ENCODE data around the gene LRGUK.

The LRGUK gene

GRCh38 chr7:134165252-134165651 lies 38.1 kb downstream of the LRGUK start:
- Histone ChIP-seq H3K27me3 (ENCODE audit: insufficient read depth, low read length) (no peaks in the 10 kb centered on the region), H3K4me3 (ENCODE audit: low read length) (no peak overlapping the region), H3K4me1 (ENCODE audit: insufficient read depth, low read length) (no peaks in the 10 kb centered on the region), H3K9ac (ENCODE audit: low read depth, low read length) (no peak overlapping the region), H3K27ac (ENCODE audit: low read depth, low read length) (no peak overlapping the region), H3K9me3 (ENCODE audit: insufficient read depth, low read depth, low read length) (no peaks in the 10 kb centered on the region), H3K36me3 (ENCODE audit: insufficient read depth, low read length) (0 out of 2 replicates have a peak, but pooled peaks cover 4% of the 10 kb centered on the region)
- WGBS, result 95% methylated on average over 3 of the region's 3 CpGs

GRCh38 chr7:134167250-134167649 lies 40.1 kb downstream of the LRGUK start:
- Histone ChIP-seq H3K9me3 (ENCODE audit: insufficient read depth, low read depth, low read length) (no peaks in the 10 kb centered on the region), H3K4me3 (ENCODE audit: low read length) (no peak overlapping the region), H3K36me3 (ENCODE audit: insufficient read depth, low read length) (0 out of 2 replicates have a peak, but pooled peaks cover 4% of the 10 kb centered on the region), H3K27me3 (ENCODE audit: insufficient read depth, low read length) (no peaks in the 10 kb centered on the region), H3K9ac (ENCODE audit: low read depth, low read length) (no peak overlapping the region), H3K4me1 (ENCODE audit: insufficient read depth, low read length) (no peaks in the 10 kb centered on the region), H3K27ac (ENCODE audit: low read depth, low read length) (no peak overlapping the region)
- 92% methylated on average over 5 of the region's 5 CpGs for WGBS

- Histone ChIP-seq H3K27ac (ENCODE audit: low read depth, low read length) (no peak overlapping the region), H3K36me3 (ENCODE audit: insufficient read depth, low read length) (0 out of 2 replicates have a peak, but pooled peaks cover 4% of the 10 kb centered on the region), H3K4me1 (ENCODE audit: insufficient read depth, low read length) (no peaks in the 10 kb centered on the region), H3K9ac (ENCODE audit: low read depth, low read length) (no peak overlapping the region), H3K9me3 (ENCODE audit: insufficient read depth, low read depth, low read length) (no peaks in the 10 kb centered on the region), H3K4me3 (ENCODE audit: low read length) (no peak overlapping the region), H3K27me3 (ENCODE audit: insufficient read depth, low read length) (no peaks in the 10 kb centered on the region)
- 100% methylated on average over 1 of the region's 1 CpG for WGBS
Observed at GRCh38 chr7:134167841-134168240, 40.7 kb downstream of the LRGUK start.

GRCh38 chr7:134174795-134175261 lies 47.7 kb downstream of the LRGUK start:
- no peak overlapping the region for H3K9ac ChIP-seq (ENCODE audit: low read depth, low read length)
- 75% methylated on average over 2 of the region's 2 CpGs for WGBS
- H3K27ac ChIP-seq (ENCODE audit: low read depth, low read length), result no peak overlapping the region

GRCh38 chr7:134175334-134176036 lies 48.3 kb downstream of the LRGUK start:
- Histone ChIP-seq H3K4me1 (ENCODE audit: insufficient read depth, low read length) (peaks cover 7% of the 10 kb centered on the region; the same call in 1 of the 2 replicates), H3K27ac (ENCODE audit: low read depth, low read length) (no peak overlapping the region)
- 91% methylated on average over 5 of the region's 6 CpGs for WGBS

More at GRCh38 chr7:134174795-134175261, 47.7 kb downstream of the LRGUK start:
- Histone ChIP-seq H3K9me3 (ENCODE audit: insufficient read depth, low read depth, low read length) (no peaks in the 10 kb centered on the region), H3K4me3 (ENCODE audit: low read length) (no peak overlapping the region), H3K4me1 (ENCODE audit: insufficient read depth, low read length) (peaks cover 7% of the 10 kb centered on the region; the same call in 1 of the 2 replicates), H3K27me3 (ENCODE audit: insufficient read depth, low read length) (no peaks in the 10 kb centered on the region), H3K36me3 (ENCODE audit: insufficient read depth, low read length) (no peaks in the 10 kb centered on the region)

GRCh38 chr7:134176037-134176350 lies 48.9 kb downstream of the LRGUK start:
- Histone ChIP-seq H3K4me1 (ENCODE audit: insufficient read depth, low read length) (peaks cover 7% of the 10 kb centered on the region; the same call in 1 of the 2 replicates), H3K9me3 (ENCODE audit: insufficient read depth, low read depth, low read length) (no peaks in the 10 kb centered on the region), H3K27me3 (ENCODE audit: insufficient read depth, low read length) (no peaks in the 10 kb centered on the region), H3K9ac (ENCODE audit: low read depth, low read length) (no peak overlapping the region), H3K27ac (ENCODE audit: low read depth, low read length) (no peak overlapping the region), H3K4me3 (ENCODE audit: low read length) (no peak overlapping the region), H3K36me3 (ENCODE audit: insufficient read depth, low read length) (no peaks in the 10 kb centered on the region)
- WGBS, result 90% methylated on average over 4 of the region's 4 CpGs

More at GRCh38 chr7:134175334-134176036, 48.3 kb downstream of the LRGUK start:
- Histone ChIP-seq H3K9ac (ENCODE audit: low read depth, low read length) (no peak overlapping the region), H3K9me3 (ENCODE audit: insufficient read depth, low read depth, low read length) (no peaks in the 10 kb centered on the region), H3K27me3 (ENCODE audit: insufficient read depth, low read length) (no peaks in the 10 kb centered on the region), H3K36me3 (ENCODE audit: insufficient read depth, low read length) (no peaks in the 10 kb centered on the region), H3K4me3 (ENCODE audit: low read length) (no peak overlapping the region)

GRCh38 chr7:134179036-134180011 lies 52.2 kb downstream of the LRGUK start:
- Histone ChIP-seq H3K9me3 (ENCODE audit: insufficient read depth, low read depth, low read length) (no peaks in the 10 kb centered on the region), H3K27ac (ENCODE audit: low read depth, low read length) (no peak overlapping the region), H3K4me3 (ENCODE audit: low read length) (no peak overlapping the region), H3K36me3 (ENCODE audit: insufficient read depth, low read length) (no peaks in the 10 kb centered on the region), H3K27me3 (ENCODE audit: insufficient read depth, low read length) (no peaks in the 10 kb centered on the region), H3K4me1 (ENCODE audit: insufficient read depth, low read length) (peaks cover 7% of the 10 kb centered on the region; the same call in 1 of the 2 replicates), H3K9ac (ENCODE audit: low read depth, low read length) (no peak overlapping the region)
- 88% methylated on average over 5 of the region's 6 CpGs for WGBS

GRCh38 chr7:134180376-134180775 lies 53.2 kb downstream of the LRGUK start:
- H3K27me3 ChIP-seq (ENCODE audit: insufficient read depth, low read length), result no peaks in the 10 kb centered on the region
- H3K27ac ChIP-seq (ENCODE audit: low read depth, low read length), result no peak overlapping the region
- 100% methylated on average over 1 of the region's 1 CpG for WGBS

GRCh38 chr7:134182078-134182477 lies 54.9 kb downstream of the LRGUK start:
- 59% methylated on average over 3 of the region's 3 CpGs for WGBS
- Histone ChIP-seq H3K27me3 (ENCODE audit: insufficient read depth, low read length) (no peaks in the 10 kb centered on the region), H3K9me3 (ENCODE audit: insufficient read depth, low read depth, low read length) (no peaks in the 10 kb centered on the region), H3K4me1 (ENCODE audit: insufficient read depth, low read length) (no peaks in the 10 kb centered on the region), H3K4me3 (ENCODE audit: low read length) (no peak overlapping the region), H3K9ac (ENCODE audit: low read depth, low read length) (no peak overlapping the region), H3K27ac (ENCODE audit: low read depth, low read length) (no peak overlapping the region), H3K36me3 (ENCODE audit: insufficient read depth, low read length) (no peaks in the 10 kb centered on the region)

More at GRCh38 chr7:134180376-134180775, 53.2 kb downstream of the LRGUK start:
- Histone ChIP-seq H3K9me3 (ENCODE audit: insufficient read depth, low read depth, low read length) (no peaks in the 10 kb centered on the region), H3K9ac (ENCODE audit: low read depth, low read length) (no peak overlapping the region), H3K4me3 (ENCODE audit: low read length) (no peak overlapping the region), H3K4me1 (ENCODE audit: insufficient read depth, low read length) (peaks cover under 1% of the 10 kb centered on the region; the same call in 1 of the 2 replicates), H3K36me3 (ENCODE audit: insufficient read depth, low read length) (no peaks in the 10 kb centered on the region)

GRCh38 chr7:134184767-134185166 lies 57.6 kb downstream of the LRGUK start:
- peaks cover 15% of the 10 kb centered on the region for H3K4me1 ChIP-seq (ENCODE audit: insufficient read depth, low read length)
- WGBS, result 95% methylated on average over 3 of the region's 3 CpGs
- no peak overlapping the region for H3K27ac ChIP-seq (ENCODE audit: low read depth, low read length)

GRCh38 chr7:134186027-134186426 lies 58.9 kb downstream of the LRGUK start:
- H3K9ac ChIP-seq (ENCODE audit: low read depth, low read length), result no peak overlapping the region
- no peaks in the 10 kb centered on the region for H3K27me3 ChIP-seq (ENCODE audit: insufficient read depth, low read length)
- no peaks in the 10 kb centered on the region for H3K36me3 ChIP-seq (ENCODE audit: insufficient read depth, low read length)
- no peaks in the 10 kb centered on the region for H3K9me3 ChIP-seq (ENCODE audit: insufficient read depth, low read depth, low read length)
- H3K4me1 ChIP-seq (ENCODE audit: insufficient read depth, low read length), result peaks cover 15% of the 10 kb centered on the region
- no peak overlapping the region for H3K27ac ChIP-seq (ENCODE audit: low read depth, low read length)
- H3K4me3 ChIP-seq (ENCODE audit: low read length), result no peak overlapping the region
- 62% methylated on average over 3 of the region's 3 CpGs for WGBS

More at GRCh38 chr7:134184767-134185166, 57.6 kb downstream of the LRGUK start:
- H3K27me3 ChIP-seq (ENCODE audit: insufficient read depth, low read length), result no peaks in the 10 kb centered on the region
- H3K4me3 ChIP-seq (ENCODE audit: low read length), result no peak overlapping the region
- no peaks in the 10 kb centered on the region for H3K9me3 ChIP-seq (ENCODE audit: insufficient read depth, low read depth, low read length)
- H3K9ac ChIP-seq (ENCODE audit: low read depth, low read length), result no peak overlapping the region
- no peaks in the 10 kb centered on the region for H3K36me3 ChIP-seq (ENCODE audit: insufficient read depth, low read length)
